Osteocyte (in vitro differentiated cells): ENCODE measurements around the gene COA1. TPM values are rescaled to one million over a fixed set of nuclear protein-coding genes. Genes with fewer than 3 reads are reported as not detected.
A peak's percentile ranks its signal among the peaks of the same experiment; 100 is the strongest.

Source experiments
- DNase-seq: peaks from one replicate; pipeline ENCODE4 v3.0.0; 2021; ENCODE audit warnings: mixed read lengths; ENCODE audit not compliant: unreplicated experiment; ENCODE audit errors: extremely low spot score
- H3K27ac Mint-ChIP-seq: one replicate; pipeline ENCODE4 v1.8.0; 2021; ENCODE audit warnings: mild to moderate bottlenecking, mixed read lengths; ENCODE audit not compliant: unreplicated experiment
- H3K27me3 Mint-ChIP-seq: one replicate; pipeline ENCODE4 v1.8.0; 2021; ENCODE audit warnings: mixed read lengths; ENCODE audit not compliant: unreplicated experiment
- H3K36me3 Mint-ChIP-seq: one replicate; pipeline ENCODE4 v1.8.0; 2021; ENCODE audit warnings: mixed read lengths; ENCODE audit not compliant: unreplicated experiment
- H3K4me1 Mint-ChIP-seq: one replicate; pipeline ENCODE4 v1.8.0; 2021; ENCODE audit warnings: mixed read lengths; ENCODE audit not compliant: unreplicated experiment
- H3K4me3 Mint-ChIP-seq: one replicate; pipeline ENCODE4 v1.8.0; 2021; ENCODE audit warnings: mild to moderate bottlenecking, moderate library complexity, mixed read lengths; ENCODE audit not compliant: unreplicated experiment
- H3K9me3 Mint-ChIP-seq: one replicate; pipeline ENCODE4 v1.8.0; 2021; ENCODE audit warnings: mixed read lengths; ENCODE audit not compliant: unreplicated experiment
- CTCF ChIP-seq: fragments of 200-600 bp; sonication (generic); IDR thresholded peaks from 2 replicates; pipeline ENCODE4 v1.5.0; 2021; ENCODE audit warnings: antibody characterized with exemption, mild to moderate bottlenecking, moderate library complexity
- total RNA-seq: library from RNA; stranded (reverse); gene quantifications from 2 replicates; pipeline ENCODE4 v1.2.1, GENCODE V29; 2021

The COA1 gene
- total RNA-seq, 1 donor from 2014 or later, result 45.9 TPM

- Mint-ChIP-seq H3K9me3 (no peaks in the 10 kb centered on the region), H3K4me3 (no peak overlapping the region), H3K36me3 (peaks cover 31% of the 10 kb centered on the region), H3K27me3 (no peaks in the 10 kb centered on the region), H3K4me1 (peaks cover 10% of the 10 kb centered on the region), H3K27ac (no peak overlapping the region)
- DNase-seq, result no peak
- TF ChIP-seq CTCF, result no peak
These were observed 103.3 kb downstream of the COA1 start for GRCh38 chr7:43625980-43626379.

GRCh38 chr7:43625453-43625852 is 103.9 kb downstream of the COA1 start:
- no peak for TF ChIP-seq CTCF
- no peak overlapping the region for H3K4me3 Mint-ChIP-seq
- peaks cover 31% of the 10 kb centered on the region for H3K36me3 Mint-ChIP-seq
- no peaks in the 10 kb centered on the region for H3K9me3 Mint-ChIP-seq
- H3K27ac Mint-ChIP-seq, result no peak overlapping the region
- H3K27me3 Mint-ChIP-seq, result no peaks in the 10 kb centered on the region
- peaks cover 7% of the 10 kb centered on the region for H3K4me1 Mint-ChIP-seq
- DNase-seq, result no peak

GRCh38 chr7:43624156-43624555 is 105.2 kb downstream of the COA1 start:
- no peak for TF ChIP-seq CTCF
- no peak for DNase-seq
- no peak overlapping the region for H3K4me3 Mint-ChIP-seq
- H3K36me3 Mint-ChIP-seq, result peaks cover 28% of the 10 kb centered on the region
- no peaks in the 10 kb centered on the region for H3K9me3 Mint-ChIP-seq
- H3K27me3 Mint-ChIP-seq, result no peaks in the 10 kb centered on the region
- peaks cover 7% of the 10 kb centered on the region for H3K4me1 Mint-ChIP-seq
- no peak overlapping the region for H3K27ac Mint-ChIP-seq

GRCh38 chr7:43621729-43622448 is 107.4 kb downstream of the COA1 start:
- Mint-ChIP-seq H3K4me1 (peaks cover 7% of the 10 kb centered on the region), H3K9me3 (no peaks in the 10 kb centered on the region), H3K27me3 (no peaks in the 10 kb centered on the region), H3K4me3 (no peak overlapping the region), H3K36me3 (peaks cover 18% of the 10 kb centered on the region), H3K27ac (peak overlapping the region; percentile 2)
- DNase-seq, result no peak
- no peak for TF ChIP-seq CTCF

- no peak overlapping the region for H3K27ac Mint-ChIP-seq
- no peak overlapping the region for H3K4me3 Mint-ChIP-seq
- no peaks in the 10 kb centered on the region for H3K27me3 Mint-ChIP-seq
- peaks cover 6% of the 10 kb centered on the region for H3K4me1 Mint-ChIP-seq
- H3K9me3 Mint-ChIP-seq, result no peaks in the 10 kb centered on the region
- H3K36me3 Mint-ChIP-seq, result peaks cover 22% of the 10 kb centered on the region
- no peak for TF ChIP-seq CTCF
- no peak for DNase-seq
These were observed 109.9 kb downstream of the COA1 start for GRCh38 chr7:43619213-43620012.
